GM23248 (cell line): Measurements from ENCODE around the gene CPNE9. TPM values are rescaled to one million over a fixed set of nuclear protein-coding genes. Genes with fewer than 3 reads are reported as not detected.

ENCODE experiments used
- DNase-seq: peaks from one replicate; pipeline ENCODE4 v3.0.0-alpha.2; 2015
- H2AFZ ChIP-seq: fragments of 200-600 bp; sonication (generic); 2 replicates; pipeline ENCODE4 v1.6.1; 2016; ENCODE audit warnings: antibody characterized with exemption
- H3F3A ChIP-seq: fragments of 200-600 bp; sonication (generic); 2 replicates; pipeline ENCODE4 v1.6.1; 2016; ENCODE audit warnings: mild to moderate bottlenecking, antibody characterized with exemption, mixed run types; ENCODE audit not compliant: insufficient read depth
- H3K27ac ChIP-seq: fragments of 200-600 bp; sonication (generic); 2 replicates; pipeline ENCODE4 v1.5.1; 2016; ENCODE audit warnings: mild to moderate bottlenecking
- H3K27me3 ChIP-seq: fragments of 200-600 bp; sonication (generic); replicated peaks from 2 replicates; pipeline ENCODE4 v1.6.1; 2016; ENCODE audit warnings: mild to moderate bottlenecking; ENCODE audit not compliant: insufficient read depth
- H3K36me3 ChIP-seq: fragments of 200-600 bp; sonication (generic); 2 replicates; pipeline ENCODE4 v1.6.1; 2016; ENCODE audit warnings: low read depth, mild to moderate bottlenecking
- H3K4me1 ChIP-seq: fragments of 200-600 bp; sonication (generic); 2 replicates; pipeline ENCODE4 v1.6.1; 2016; ENCODE audit warnings: mild to moderate bottlenecking; ENCODE audit not compliant: insufficient read depth
- H3K4me2 ChIP-seq: fragments of 200-600 bp; sonication (generic); one replicate; pipeline ENCODE4 v1.6.1; 2016; ENCODE audit warnings: mild to moderate bottlenecking; ENCODE audit not compliant: unreplicated experiment
- H3K4me3 ChIP-seq: fragments of 200-600 bp; sonication (generic); 2 replicates; pipeline ENCODE4 v1.5.1; 2016; ENCODE audit warnings: mild to moderate bottlenecking
- H3K79me2 ChIP-seq: fragments of 200-600 bp; sonication (generic); 2 replicates; pipeline ENCODE4 v1.6.1; 2016; ENCODE audit warnings: mild to moderate bottlenecking; ENCODE audit not compliant: insufficient read depth
- H3K9ac ChIP-seq: fragments of 200-600 bp; sonication (generic); 2 replicates; pipeline ENCODE4 v1.6.1; 2016; ENCODE audit warnings: mild to moderate bottlenecking
- H3K9me2 ChIP-seq: fragments of 200-600 bp; sonication (generic); 2 replicates; pipeline ENCODE4 v1.6.1; 2016; ENCODE audit warnings: mixed run types, mild to moderate bottlenecking, moderate library complexity; ENCODE audit not compliant: insufficient read depth
- H3K9me3 ChIP-seq: fragments of 200-600 bp; sonication (generic); one replicate; pipeline ENCODE4 v1.6.1; 2017; ENCODE audit warnings: low read depth
- H4K20me1 ChIP-seq: fragments of 200-600 bp; sonication (generic); 2 replicates; pipeline ENCODE4 v1.6.0; 2016; ENCODE audit not compliant: insufficient read depth
- EZH2 ChIP-seq: fragments of 200-600 bp; sonication (generic); IDR thresholded peaks from 2 replicates; pipeline ENCODE4 v1.6.1; 2018; ENCODE audit warnings: antibody characterized with exemption, mild to moderate bottlenecking; ENCODE audit not compliant: insufficient read depth, poor library complexity, severe bottlenecking
- EZH2phosphoT487 ChIP-seq: fragments of 200-600 bp; sonication (generic); IDR thresholded peaks from 2 replicates; pipeline ENCODE4 v1.6.1; 2018; ENCODE audit warnings: antibody characterized with exemption, moderate library complexity, mild to moderate bottlenecking, low read depth; ENCODE audit not compliant: insufficient read depth
- WGBS, 2 experiments: methylation state at CpG; one replicate each; pipeline ENCODE4 v1.1.6; 2015 to 2017; ENCODE audit warnings: low lambda C conversion rate in 2 of 2, low coverage in 1 of 2; ENCODE audit errors: missing lambda C conversion rate in 2 of 2; 5-methylcytosine and 5-hydroxymethylcytosine counted together
- in situ Hi-C: fragments of 300-500 bp; cut with MboI; formaldehyde crosslinking; loops from 2 replicates; pipeline ENCODE4 v1.15.0; 2020
- polyA plus RNA-seq: library from polyadenylated mRNA; unstranded; fragments of >200 nt; fragmentation: Nextera tagmentation; extraction: Ambion mirVana; gene quantifications from 2 replicates; pipeline ENCODE4 v1.2.1, GENCODE V29; 2016
- total RNA-seq: library from RNA; depleted of rRNA; stranded (reverse); fragments of >200 nt; shearing (Covaris generic); gene quantifications from 2 replicates; pipeline ENCODE4 v1.2.3, GENCODE V29; 2014

The CPNE9 gene
- total and polyA plus RNA-seq, 2 experiments from 2014 or later: not detected

GRCh38 chr3:9736831-9737230, 33.2 kb downstream of the CPNE9 start:
- H3K79me2 ChIP-seq: peaks cover 82% of the 10 kb centered on the region
- H3F3A ChIP-seq: no peaks in the 10 kb centered on the region; the same call in 1 of the 2 replicates
- no peak for TF ChIP-seq EZH2phosphoT487
- no peak for TF ChIP-seq EZH2
- H3K36me3 ChIP-seq: peaks cover 42% of the 10 kb centered on the region
- H3K27ac ChIP-seq: no peak overlapping the region
- H3K27me3 ChIP-seq: no peaks in the 10 kb centered on the region
- in situ Hi-C loops: no loop called here
- no peaks in the 10 kb centered on the region for H3K9me2 ChIP-seq
- 65 to 69% methylated on average over 2 of the region's 2 CpGs for WGBS, 2 experiments
- peak; percentile 24 for DNase-seq
- no peak overlapping the region for H3K9ac ChIP-seq
- H2AFZ ChIP-seq: no peak overlapping the region
- H4K20me1 ChIP-seq: no peaks in the 10 kb centered on the region; the same call in 1 of the 2 replicates
- no peaks in the 10 kb centered on the region for H3K9me3 ChIP-seq
- H3K4me3 ChIP-seq: no peak overlapping the region
- H3K4me2 ChIP-seq: no peak overlapping the region
- peaks cover 12% of the 10 kb centered on the region for H3K4me1 ChIP-seq

GRCh38 chr3:9739181-9739580, 35.5 kb downstream of the CPNE9 start:
- Histone ChIP-seq H3K4me3 (no peak overlapping the region), H3K27ac (no peak overlapping the region), H3F3A (no peaks in the 10 kb centered on the region; the same call in 1 of the 2 replicates), H3K4me2 (no peak overlapping the region), H3K9me3 (no peaks in the 10 kb centered on the region), H3K36me3 (peaks cover 65% of the 10 kb centered on the region), H4K20me1 (no peaks in the 10 kb centered on the region), H3K9me2 (no peaks in the 10 kb centered on the region), H3K9ac (no peak overlapping the region), H2AFZ (no peak overlapping the region), H3K4me1 (no peaks in the 10 kb centered on the region), H3K79me2 (peaks cover 59% of the 10 kb centered on the region), H3K27me3 (no peaks in the 10 kb centered on the region)
- in situ Hi-C loops: no loop called here
- no peak for TF ChIP-seq EZH2phosphoT487
- WGBS, 2 experiments: 87 to 88% methylated on average over 15 of the region's 15 CpGs
- DNase-seq: no peak

GRCh38 chr3:9742560-9742959, 38.9 kb downstream of the CPNE9 start:
- Histone ChIP-seq H3K4me3 (no peak overlapping the region), H3K36me3 (peaks cover 62% of the 10 kb centered on the region), H3K9ac (no peak overlapping the region), H4K20me1 (no peaks in the 10 kb centered on the region), H3K9me3 (no peaks in the 10 kb centered on the region), H3K4me2 (no peak overlapping the region), H3K79me2 (peaks cover 25% of the 10 kb centered on the region), H3K27me3 (no peaks in the 10 kb centered on the region), H3F3A (peaks cover 8% of the 10 kb centered on the region; the same call in 1 of the 2 replicates), H3K4me1 (0 out of 2 replicates have a peak, but pooled peaks cover 10% of the 10 kb centered on the region), H2AFZ (no peak overlapping the region), H3K27ac (no peak overlapping the region), H3K9me2 (no peaks in the 10 kb centered on the region)
- in situ Hi-C loops: no loop called here
- no peak for TF ChIP-seq EZH2
- TF ChIP-seq EZH2phosphoT487: no peak
- WGBS, 2 experiments: 93 to 100% methylated on average over 1 of the region's 1 CpG
- no peak for DNase-seq

- no peaks in the 10 kb centered on the region for H3K27me3 ChIP-seq
- peaks cover 15% of the 10 kb centered on the region for H3K79me2 ChIP-seq
- no peak overlapping the region for H3K9ac ChIP-seq
- in situ Hi-C loops: no loop called here
- peaks cover 15% of the 10 kb centered on the region for H3F3A ChIP-seq
- no peak overlapping the region for H3K27ac ChIP-seq
- 92 to 95% methylated on average over 18 of the region's 18 CpGs for WGBS, 2 experiments
- H3K36me3 ChIP-seq: peaks cover 59% of the 10 kb centered on the region
- H3K4me3 ChIP-seq: no peak overlapping the region
- no peaks in the 10 kb centered on the region for H3K9me2 ChIP-seq
- 0 out of 2 replicates have a peak, but pooled peaks cover 10% of the 10 kb centered on the region for H3K4me1 ChIP-seq
- H3K9me3 ChIP-seq: no peaks in the 10 kb centered on the region
- H2AFZ ChIP-seq: no peak overlapping the region
- TF ChIP-seq EZH2 (no peak), EZH2phosphoT487 (no peak)
- H3K4me2 ChIP-seq: no peak overlapping the region
- no peak for DNase-seq
- no peaks in the 10 kb centered on the region for H4K20me1 ChIP-seq
Observed at GRCh38 chr3:9743548-9743947, 39.9 kb downstream of the CPNE9 start.

- no peak for DNase-seq
- Histone ChIP-seq H2AFZ (no peak overlapping the region), H3K9ac (no peak overlapping the region), H3K4me2 (no peak overlapping the region), H3K36me3 (peaks cover 59% of the 10 kb centered on the region), H3K27ac (no peak overlapping the region), H3F3A (peaks cover 21% of the 10 kb centered on the region), H3K9me2 (no peaks in the 10 kb centered on the region), H3K9me3 (no peaks in the 10 kb centered on the region), H3K4me1 (peaks cover 14% of the 10 kb centered on the region; the same call in 1 of the 2 replicates), H3K4me3 (no peak overlapping the region), H3K27me3 (no peaks in the 10 kb centered on the region), H3K79me2 (peaks cover 9% of the 10 kb centered on the region; the same call in 1 of the 2 replicates), H4K20me1 (no peaks in the 10 kb centered on the region)
- in situ Hi-C loops: no loop called here
- 95 to 96% methylated on average over 5 to 13 of the region's 13 CpGs for WGBS, 2 experiments
- TF ChIP-seq EZH2 (no peak), EZH2phosphoT487 (no peak)
Observed at GRCh38 chr3:9744162-9744561, 40.5 kb downstream of the CPNE9 start.
